GM19463 (cell line): ENCODE data around the gene SPOP.

Experiments
- ATAC-seq: cut with Tn5 transposase; IDR thresholded peaks from one replicate; pipeline ENCODE4 v1.9.1; 2021; ENCODE audit warnings: mild to moderate bottlenecking, moderate library complexity; ENCODE audit not compliant: unreplicated experiment

The SPOP gene

GRCh38 chr17:49588726-49589576 is 88.9 kb downstream of the SPOP start:
- no peak for ATAC-seq

GRCh38 chr17:49588312-49588711 is 89.6 kb downstream of the SPOP start:
- ATAC-seq, result no peak

- ATAC-seq, result no peak
Observed at GRCh38 chr17:49587366-49588073, 90.4 kb downstream of the SPOP start.

- no peak for ATAC-seq
Observed at GRCh38 chr17:49585422-49586027, 92.4 kb downstream of the SPOP start.

GRCh38 chr17:49583889-49584288 is 94.0 kb downstream of the SPOP start:
- ATAC-seq, result no peak

- no peak for ATAC-seq
Observed at GRCh38 chr17:49583226-49583625, 94.7 kb downstream of the SPOP start.

- ATAC-seq, result no peak
Observed at GRCh38 chr17:49582789-49583188, 95.1 kb downstream of the SPOP start.

GRCh38 chr17:49582055-49582722 is 95.7 kb downstream of the SPOP start:
- ATAC-seq, result no peak

GRCh38 chr17:49581648-49581998 is 96.3 kb downstream of the SPOP start:
- no peak for ATAC-seq

GRCh38 chr17:49580981-49581647 is 96.8 kb downstream of the SPOP start:
- ATAC-seq, result no peak

- ATAC-seq, result no peak
Observed at GRCh38 chr17:49580055-49580721, 97.7 kb downstream of the SPOP start.

GRCh38 chr17:49579522-49579921 is 98.4 kb downstream of the SPOP start:
- ATAC-seq, result no peak

GRCh38 chr17:49578952-49579500 is 98.9 kb downstream of the SPOP start:
- no peak for ATAC-seq

GRCh38 chr17:49578414-49578813 is 99.5 kb downstream of the SPOP start:
- no peak for ATAC-seq

GRCh38 chr17:49577963-49578362 is 99.9 kb downstream of the SPOP start:
- no peak for ATAC-seq

- no peak for ATAC-seq
Observed at GRCh38 chr17:49577650-49577934, 100.3 kb downstream of the SPOP start.

- ATAC-seq, result no peak
Observed at GRCh38 chr17:49576917-49577649, 100.8 kb downstream of the SPOP start.

- no peak for ATAC-seq
Observed at GRCh38 chr17:49576088-49576916, 101.6 kb downstream of the SPOP start.

- no peak for ATAC-seq
Observed at GRCh38 chr17:49575679-49576087, 102.2 kb downstream of the SPOP start, which contains the start of gene NXPH3. Gene NXPH3, plus strand, starts transcription at chr17:49575871. Its CDS starts 349 bp downstream, at chr17:49576220.
